ENCODE data around the gene RASGRP3.
"Not testable (repeated sequence)": the region's sequence is repeated elsewhere in the genome, so short reads cannot be mapped to it uniquely, and the experiment has no call there.

RASGRP3 gene

DNA sequence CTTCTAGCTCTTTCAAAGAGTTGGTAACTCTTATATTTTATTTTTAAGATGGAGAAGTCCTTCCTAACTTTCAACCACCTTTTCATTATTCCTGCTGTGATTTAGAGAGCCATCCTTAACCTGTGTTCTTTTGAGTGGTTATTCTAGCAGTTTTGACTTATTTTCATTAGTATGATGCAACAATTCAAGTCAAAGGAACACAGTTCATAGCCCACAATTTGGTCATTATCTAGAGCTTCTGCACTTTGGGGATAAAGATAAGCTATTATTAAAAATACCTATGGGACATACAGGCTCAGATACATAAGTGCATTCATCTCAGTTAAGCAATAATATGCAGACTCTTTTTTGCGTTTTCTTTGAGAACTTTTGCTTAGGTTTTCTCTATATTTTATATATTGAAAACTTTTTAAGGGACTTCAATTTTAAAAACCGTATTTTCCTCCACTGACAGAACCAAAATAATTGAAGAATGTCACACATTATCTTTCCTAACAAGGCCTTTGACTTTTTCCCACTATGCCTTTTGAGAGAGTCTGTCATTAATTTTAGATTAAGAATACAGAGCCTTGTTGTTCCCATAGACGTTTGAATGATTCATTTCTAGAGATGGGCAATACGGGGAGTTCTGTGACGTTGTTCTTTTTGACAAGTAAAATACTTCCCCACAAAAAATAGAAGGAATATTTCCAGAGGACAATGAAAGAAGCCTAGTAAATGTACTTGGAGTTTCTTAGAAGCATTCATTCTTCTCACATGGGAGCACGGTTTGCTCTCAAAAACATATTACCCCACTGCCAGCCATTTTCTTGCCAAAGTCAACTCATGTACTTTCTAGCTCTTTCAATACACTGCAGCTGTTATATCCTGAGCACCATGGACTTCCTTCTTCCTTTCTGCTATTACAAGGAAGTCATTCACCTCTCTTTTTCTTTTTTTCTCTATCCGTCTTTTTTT is 42.9 kb upstream of the RASGRP3 start:
- H3K9me3 ChIP-seq = no peaks in the 10 kb centered on the region
- peaks cover 40% of the 10 kb centered on the region for H3K27me3 ChIP-seq
- DNase-seq = no peak
- H3K4me1 ChIP-seq = no peaks in the 10 kb centered on the region
- H3K4me3 ChIP-seq (ENCODE audit: low read depth, low read length) = no peak overlapping the region
- H3K36me3 ChIP-seq = no peaks in the 10 kb centered on the region
- TF ChIP-seq CTCF (IDR thresholded peaks at IDR 0.05; ENCODE audit: low read depth, low read length) = no peak

DNA sequence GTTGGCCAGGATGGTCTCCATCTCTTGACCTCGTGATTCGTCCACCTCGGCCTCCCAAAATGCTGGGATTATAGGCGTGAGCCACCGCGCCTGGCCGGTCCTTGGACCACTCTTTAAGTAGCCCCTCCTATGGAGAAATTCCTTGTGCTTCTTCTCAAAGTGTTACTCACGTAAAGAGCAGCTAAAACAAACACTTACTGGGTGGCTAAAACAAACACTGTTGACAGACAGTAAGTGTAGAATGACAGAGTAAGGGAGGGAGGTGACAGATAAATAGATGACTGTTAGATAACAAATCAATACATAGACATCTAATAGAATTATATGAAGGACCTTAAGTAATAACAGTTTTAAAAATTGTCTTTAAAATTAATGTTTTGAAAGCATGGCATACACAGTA is 40.9 kb upstream of the RASGRP3 start:
- Histone ChIP-seq H3K4me1 (no peaks in the 10 kb centered on the region), H3K36me3 (no peaks in the 10 kb centered on the region), H3K4me3 (ENCODE audit: low read depth, low read length) (no peak overlapping the region), H3K27me3 (peaks cover 36% of the 10 kb centered on the region), H3K9me3 (no peaks in the 10 kb centered on the region)
- DNase-seq = no peak
- no peak for TF ChIP-seq CTCF (IDR thresholded peaks at IDR 0.05; ENCODE audit: low read depth, low read length)

- Histone ChIP-seq H3K4me3 (ENCODE audit: low read depth, low read length) (no peak overlapping the region), H3K27me3 (peaks cover 35% of the 10 kb centered on the region)
Measured at GRCh38 chr2:33436083-33436482, 40.4 kb upstream of the RASGRP3 start.

GRCh38 chr2:33437297-33437696 is 39.2 kb upstream of the RASGRP3 start:
- no peak overlapping the region for H3K4me3 ChIP-seq (ENCODE audit: low read depth, low read length)
- no peak for DNase-seq
- H3K9me3 ChIP-seq = no peaks in the 10 kb centered on the region
- H3K4me1 ChIP-seq = no peaks in the 10 kb centered on the region
- peaks cover 28% of the 10 kb centered on the region for H3K27me3 ChIP-seq
- no peak for TF ChIP-seq CTCF (IDR thresholded peaks at IDR 0.05; ENCODE audit: low read depth, low read length)
- H3K36me3 ChIP-seq = no peaks in the 10 kb centered on the region

More at GRCh38 chr2:33436083-33436482, 40.4 kb upstream of the RASGRP3 start:
- no peak for DNase-seq
- no peak for TF ChIP-seq CTCF (IDR thresholded peaks at IDR 0.05; ENCODE audit: low read depth, low read length)
- Histone ChIP-seq H3K36me3 (no peaks in the 10 kb centered on the region), H3K4me1 (no peaks in the 10 kb centered on the region), H3K9me3 (no peaks in the 10 kb centered on the region)

DNA sequence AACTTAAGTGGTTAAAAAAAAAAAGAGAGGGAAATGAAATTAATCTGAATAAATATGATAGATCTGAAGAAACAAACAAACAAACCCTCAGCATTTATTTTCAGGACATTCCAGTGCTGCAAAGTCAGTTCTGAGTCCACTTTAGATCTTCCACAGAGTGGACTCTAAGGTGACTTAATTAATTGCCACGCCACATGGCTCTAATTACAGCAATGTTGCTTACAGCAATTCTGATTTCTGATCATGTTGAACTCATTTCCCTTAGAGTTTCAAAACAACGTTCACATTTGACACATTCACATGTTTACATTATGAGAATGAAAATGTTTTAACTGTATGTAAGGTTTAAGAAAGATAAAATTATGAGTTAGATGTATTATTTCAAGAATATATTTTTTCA is 38.6 kb upstream of the RASGRP3 start:
- Histone ChIP-seq H3K36me3 (no peaks in the 10 kb centered on the region), H3K4me1 (no peaks in the 10 kb centered on the region), H3K27me3 (peaks cover 28% of the 10 kb centered on the region), H3K4me3 (ENCODE audit: low read depth, low read length) (no peak overlapping the region), H3K9me3 (no peaks in the 10 kb centered on the region)
- DNase-seq = no peak
- TF ChIP-seq CTCF (IDR thresholded peaks at IDR 0.05; ENCODE audit: low read depth, low read length) = no peak

DNA sequence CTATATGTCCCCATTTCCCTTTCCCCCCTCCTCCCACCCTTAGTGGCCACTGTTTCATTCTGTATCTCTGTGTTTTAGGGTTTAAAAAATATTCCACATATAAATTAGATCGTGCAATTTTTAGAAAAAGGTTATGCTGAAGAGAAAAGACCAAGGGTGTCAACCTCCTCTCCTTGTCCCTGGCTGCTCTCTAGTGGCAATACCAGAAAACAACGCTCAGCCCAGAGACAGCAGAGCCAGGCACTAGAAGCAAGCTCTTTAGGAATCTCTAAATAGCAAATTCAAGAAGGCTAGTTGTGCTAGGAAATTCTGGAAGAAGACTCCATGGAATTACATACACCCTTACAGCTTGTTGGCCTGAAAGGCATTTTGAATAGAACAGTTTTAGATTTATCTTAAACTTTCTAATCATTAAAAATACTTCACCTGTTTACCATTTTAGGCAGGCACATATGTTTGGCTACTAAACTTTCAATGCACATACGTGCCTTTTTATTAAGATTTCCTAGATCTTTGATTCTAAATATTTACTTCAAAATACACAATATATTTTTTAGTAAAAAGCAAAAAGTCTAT is 35.1 kb upstream of the RASGRP3 start:
- H3K4me1 ChIP-seq = no peaks in the 10 kb centered on the region
- peak; percentile 71 for TF ChIP-seq CTCF (IDR thresholded peaks at IDR 0.05; ENCODE audit: low read depth, low read length)
- no peak overlapping the region for H3K4me3 ChIP-seq (ENCODE audit: low read depth, low read length)
- DNase-seq = peak; percentile 28
- no peaks in the 10 kb centered on the region for H3K36me3 ChIP-seq
- no peaks in the 10 kb centered on the region; the same call in 1 of the 2 replicates for H3K9me3 ChIP-seq
- H3K27me3 ChIP-seq = peaks cover 10% of the 10 kb centered on the region

GRCh38 chr2:33442052-33442451 is 34.4 kb upstream of the RASGRP3 start:
- DNase-seq, H3K36me3 ChIP-seq: not testable (repeated sequence)

More at GRCh38 chr2:33442052-33442451, 34.4 kb upstream of the RASGRP3 start:
- H3K27me3 ChIP-seq; H3K9me3 ChIP-seq; H3K4me1 ChIP-seq; H3K4me3 ChIP-seq (ENCODE audit: low read depth, low read length): not testable (repeated sequence)

Data from BE2C (cell line).